Amniotic stem cell (primary cell): ENCODE results near the gene LYAR.

ENCODE experiments used
- DNase-seq: peaks from one replicate; lab custom pipeline; 2025; lab: John Stamatoyannopoulos, UW

The LYAR gene

GRCh38 chr4:4289941-4290850 lies at the start of gene LYAR, which contains the start of gene ZBTB49:
Gene LYAR (minus strand): TSS chr4:4290154. CDS start chr4:4283742, 6,412 bp downstream.
Gene ZBTB49 (plus strand): TSS chr4:4290251. CDS start chr4:4299946, 9,695 bp downstream.
- peak; percentile 77 for DNase-seq

- no peak for DNase-seq
These were observed 49.6 kb upstream of the LYAR start for GRCh38 chr4:4339504-4340085.

- DNase-seq: no peak
These were observed 48.5 kb upstream of the LYAR start for GRCh38 chr4:4338210-4339001.

GRCh38 chr4:4334798-4335520 lies 45.0 kb upstream of the LYAR start:
- no peak for DNase-seq

- no peak for DNase-seq
These were observed 43.3 kb upstream of the LYAR start for GRCh38 chr4:4333265-4333706.

GRCh38 chr4:4332529-4332928 lies 42.6 kb upstream of the LYAR start:
- DNase-seq: no peak

GRCh38 chr4:4330794-4331193 lies 40.8 kb upstream of the LYAR start:
- no peak for DNase-seq

GRCh38 chr4:4329496-4329895 lies 39.5 kb upstream of the LYAR start:
- DNase-seq: no peak

- DNase-seq: no peak
These were observed 38.9 kb upstream of the LYAR start for GRCh38 chr4:4328840-4329239.

- DNase-seq: no peak
These were observed 38.3 kb upstream of the LYAR start for GRCh38 chr4:4328206-4328605.

GRCh38 chr4:4327652-4328121 lies 37.7 kb upstream of the LYAR start:
- no peak for DNase-seq

GRCh38 chr4:4326166-4326565 lies 36.2 kb upstream of the LYAR start:
- DNase-seq: no peak

- no peak for DNase-seq
These were observed 35.4 kb upstream of the LYAR start for GRCh38 chr4:4325321-4325720.

GRCh38 chr4:4323705-4324534 lies 34.0 kb upstream of the LYAR start:
- DNase-seq: no peak

- no peak for DNase-seq
These were observed 32.2 kb upstream of the LYAR start for GRCh38 chr4:4321951-4322688.

GRCh38 chr4:4320951-4321714 lies 31.2 kb upstream of the LYAR start:
- DNase-seq: no peak

- no peak for DNase-seq
These were observed 30.6 kb upstream of the LYAR start for GRCh38 chr4:4320528-4320927.

- no peak for DNase-seq
These were observed 27.7 kb upstream of the LYAR start for GRCh38 chr4:4317496-4318232.

- no peak for DNase-seq
These were observed 26.2 kb upstream of the LYAR start for GRCh38 chr4:4316150-4316495.
